Measurements from ENCODE around the gene FAM107B.

FAM107B gene

GRCh38 chr10:14775656-14776055 is 959 bp upstream of the FAM107B start:
- DNase-seq, result no peak

- no peak for DNase-seq
These were observed 500 bp downstream of the FAM107B start for GRCh38 chr10:14774214-14774580.

- DNase-seq, result no peak
These were observed 1.0 kb downstream of the FAM107B start for GRCh38 chr10:14773551-14774213.

- DNase-seq, result no peak
These were observed 2.3 kb downstream of the FAM107B start for GRCh38 chr10:14772399-14772798.

- no peak for DNase-seq
These were observed 3.8 kb downstream of the FAM107B start for GRCh38 chr10:14770927-14771326.

- DNase-seq, result no peak
These were observed 13.3 kb downstream of the FAM107B start for GRCh38 chr10:14761372-14761771.

- no peak for DNase-seq
These were observed 15.6 kb downstream of the FAM107B start for GRCh38 chr10:14758994-14759664.

GRCh38 chr10:14758451-14758850 is 16.2 kb downstream of the FAM107B start:
- no peak for DNase-seq

- DNase-seq, result no peak
These were observed 16.7 kb downstream of the FAM107B start for GRCh38 chr10:14757986-14758385.

- DNase-seq, result no peak
These were observed 17.3 kb downstream of the FAM107B start for GRCh38 chr10:14757394-14757793.

GRCh38 chr10:14753441-14753840 is 21.3 kb downstream of the FAM107B start:
- DNase-seq, result no peak

- no peak for DNase-seq
These were observed 22.8 kb downstream of the FAM107B start for GRCh38 chr10:14751921-14752320.

GRCh38 chr10:14751014-14751896 is 23.4 kb downstream of the FAM107B start:
- DNase-seq, result no peak

- DNase-seq, result no peak
These were observed 25.5 kb downstream of the FAM107B start for GRCh38 chr10:14749070-14749809.

GRCh38 chr10:14748441-14748840 is 26.3 kb downstream of the FAM107B start:
- no peak for DNase-seq

- no peak for DNase-seq
These were observed 31.9 kb downstream of the FAM107B start for GRCh38 chr10:14742815-14743214.

- no peak for DNase-seq
These were observed 32.3 kb downstream of the FAM107B start for GRCh38 chr10:14742382-14742781.

GRCh38 chr10:14740684-14741247 is 33.9 kb downstream of the FAM107B start:
- DNase-seq, result no peak

- no peak for DNase-seq
These were observed 36.7 kb downstream of the FAM107B start for GRCh38 chr10:14737808-14738545.

GRCh38 chr10:14736600-14737081 is 38.1 kb downstream of the FAM107B start:
- no peak for DNase-seq

- no peak for DNase-seq
These were observed 38.7 kb downstream of the FAM107B start for GRCh38 chr10:14736043-14736442.
